H9 (cell line): ENCODE data around the gene NEGR1. TPM values are rescaled to one million over a fixed set of nuclear protein-coding genes. Genes with fewer than 3 reads are reported as not detected.

Experiments used
- DNase-seq: peaks from one replicate; pipeline ENCODE4 v3.0.0-alpha.2; 2017
- H2AFZ ChIP-seq: one replicate; pipeline ENCODE4 v1.6.1; 2013; ENCODE audit warnings: mild to moderate bottlenecking, low read length, control low read depth, moderate library complexity
- H2AK5ac ChIP-seq: 2 replicates; pipeline ENCODE4 v1.6.1; 2013; ENCODE audit warnings: low read length, control low read depth, mixed read lengths; ENCODE audit not compliant: insufficient read length
- H2BK120ac ChIP-seq: one replicate; pipeline ENCODE4 v1.6.1; 2013; ENCODE audit warnings: low read depth, mild to moderate bottlenecking, low read length, control low read depth, inconsistent platforms; ENCODE audit not compliant: poor library complexity, severe bottlenecking
- H2BK12ac ChIP-seq: 2 replicates; pipeline ENCODE4 v1.6.1; 2013; ENCODE audit warnings: low read length, control low read depth, mixed read lengths, low read depth; ENCODE audit not compliant: insufficient read length
- H2BK15ac ChIP-seq: 2 replicates; pipeline ENCODE4 v1.6.1; 2013; ENCODE audit warnings: low read depth, low read length, control low read depth
- H2BK20ac ChIP-seq: one replicate; pipeline ENCODE4 v1.6.1; 2013; ENCODE audit warnings: low read depth, mild to moderate bottlenecking, low read length, control low read depth, inconsistent platforms; ENCODE audit not compliant: poor library complexity, severe bottlenecking
- H2BK5ac ChIP-seq: 2 replicates; pipeline ENCODE4 v1.6.1; 2013; ENCODE audit warnings: low read length, control low read depth, mixed read lengths; ENCODE audit not compliant: insufficient read length
- H3K14ac ChIP-seq: 2 replicates; pipeline ENCODE4 v1.6.1; 2013; ENCODE audit warnings: low read length, control low read depth; ENCODE audit not compliant: insufficient read depth
- H3K18ac ChIP-seq: 2 replicates; pipeline ENCODE4 v1.6.1; 2013; ENCODE audit warnings: low read depth, mild to moderate bottlenecking, mixed read lengths, low read length, control low read depth; ENCODE audit not compliant: insufficient read length
- H3K23ac ChIP-seq: 2 replicates; pipeline ENCODE4 v1.6.1; 2013; ENCODE audit warnings: low read length, control low read depth, mixed read lengths, low read depth; ENCODE audit not compliant: insufficient read length
- H3K23me2 ChIP-seq: 2 replicates; pipeline ENCODE4 v1.6.1; 2013; ENCODE audit warnings: low read depth, mild to moderate bottlenecking, mixed read lengths, low read length, control low read depth; ENCODE audit not compliant: insufficient read length, poor library complexity, severe bottlenecking
- H3K27ac ChIP-seq: 2 replicates; pipeline ENCODE4 v1.5.1; 2013; ENCODE audit warnings: low read length, control low read depth, mixed read lengths, low read depth; ENCODE audit not compliant: insufficient read length
- H3K27me3 ChIP-seq: 2 replicates; pipeline ENCODE4 v1.6.1; 2013; ENCODE audit warnings: low read length, control low read depth, inconsistent platforms; ENCODE audit not compliant: insufficient read depth
- H3K4ac ChIP-seq: 2 replicates; pipeline ENCODE4 v1.6.1; 2013; ENCODE audit warnings: low read depth, mild to moderate bottlenecking, control low read depth, inconsistent platforms, low read length, moderate library complexity
- H3K4me1 ChIP-seq: 2 replicates; pipeline ENCODE4 v1.6.1; 2013; ENCODE audit warnings: low read length, control low read depth, inconsistent platforms; ENCODE audit not compliant: insufficient read depth
- H3K4me2 ChIP-seq: 2 replicates; pipeline ENCODE4 v1.6.1; 2013; ENCODE audit warnings: low read length, control low read depth, mixed read lengths; ENCODE audit not compliant: insufficient read length, insufficient read depth
- H3K56ac ChIP-seq: 2 replicates; pipeline ENCODE4 v1.6.1; 2013; ENCODE audit warnings: low read depth, mild to moderate bottlenecking, mixed read lengths, low read length, control low read depth; ENCODE audit not compliant: insufficient read length
- H3K79me1 ChIP-seq: 2 replicates; pipeline ENCODE4 v1.6.1; 2013; ENCODE audit warnings: low read depth, mild to moderate bottlenecking, moderate library complexity, low read length, control low read depth, inconsistent platforms; ENCODE audit not compliant: insufficient read depth, poor library complexity, severe bottlenecking
- H3K79me2 ChIP-seq: 2 replicates; pipeline ENCODE4 v1.6.1; 2013; ENCODE audit warnings: low read length, control low read depth, inconsistent platforms; ENCODE audit not compliant: insufficient read depth
- H3K9ac ChIP-seq: 2 replicates; pipeline ENCODE4 v1.6.1; 2013; ENCODE audit warnings: low read length, control low read depth, mixed read lengths; ENCODE audit not compliant: insufficient read length; ENCODE audit errors: extremely low read depth
- H3K9me3 ChIP-seq: one replicate; pipeline ENCODE4 v1.6.1; 2013; ENCODE audit warnings: low read depth, low read length, inconsistent platforms; ENCODE audit not compliant: control insufficient read depth
- H3T11ph ChIP-seq: one replicate; pipeline ENCODE4 v1.6.1; 2013; ENCODE audit warnings: mild to moderate bottlenecking, low read length, control low read depth, inconsistent platforms
- H4K20me1 ChIP-seq: one replicate; pipeline ENCODE4 v1.6.1; 2013; ENCODE audit not compliant: control insufficient read depth, insufficient read length, insufficient read depth
- H4K5ac ChIP-seq: 2 replicates; pipeline ENCODE4 v1.6.1; 2013; ENCODE audit warnings: low read depth, mild to moderate bottlenecking, mixed read lengths, low read length, control low read depth; ENCODE audit not compliant: insufficient read length
- H4K8ac ChIP-seq: replicated peaks from 2 replicates; pipeline ENCODE4 v1.6.1; 2013; ENCODE audit warnings: low read length, control low read depth, mixed read lengths, low read depth; ENCODE audit not compliant: insufficient read length
- H4K91ac ChIP-seq: 2 replicates; pipeline ENCODE4 v1.6.1; 2013; ENCODE audit warnings: low read depth, mild to moderate bottlenecking, moderate library complexity, mixed read lengths, low read length, control low read depth; ENCODE audit not compliant: insufficient read length
- H3K27ac Mint-ChIP-seq, 3 experiments: 2 replicates in 2 of 3; 3 replicates in 1 of 3; pipeline ENCODE4 v1.8.0; 2020 to 2021; ENCODE audit warnings: mixed read lengths in 3 of 3, mild to moderate bottlenecking in 1 of 3, moderate library complexity in 1 of 3
- H3K27me3 Mint-ChIP-seq: 2 replicates; pipeline ENCODE4 v1.8.0; 2021; ENCODE audit warnings: low read depth, mild to moderate bottlenecking, moderate library complexity, mixed read lengths
- H3K36me3 Mint-ChIP-seq, 3 experiments: 2 replicates in 2 of 3; 3 replicates in 1 of 3; pipeline ENCODE4 v1.8.0; 2020 to 2021; ENCODE audit warnings: low read depth in 3 of 3, mixed read lengths in 3 of 3; ENCODE audit not compliant: insufficient read depth in 1 of 3
- H3K4me1 Mint-ChIP-seq, 2 experiments: 2 replicates each; pipeline ENCODE4 v1.8.0; 2020; ENCODE audit warnings: mixed read lengths in 2 of 2
- H3K4me3 Mint-ChIP-seq, 2 experiments: 2 replicates in 1 of 2; 3 replicates in 1 of 2; pipeline ENCODE4 v1.8.0; 2020 to 2021; ENCODE audit warnings: mild to moderate bottlenecking in 2 of 2, mixed read lengths in 2 of 2, moderate library complexity in 1 of 2
- H3K9me3 Mint-ChIP-seq, 2 experiments: 2 replicates in 1 of 2; 3 replicates in 1 of 2; pipeline ENCODE4 v1.8.0; 2020; ENCODE audit warnings: mild to moderate bottlenecking in 2 of 2, mixed read lengths in 2 of 2, moderate library complexity in 1 of 2
- WGBS: extraction: QIAGEN DNeasy Blood & Tissue Kit; methylation state at CpG from one replicate; pipeline ENCODE4 v1.1.7; 2013; ENCODE audit warnings: missing lambda C conversion rate, low lambda C conversion rate, mixed read lengths; ENCODE audit not compliant: insufficient read length; ENCODE audit errors: extremely low coverage; 5-methylcytosine and 5-hydroxymethylcytosine counted together
- total RNA-seq: library from RNA; stranded (reverse); gene quantifications from 2 replicates; pipeline ENCODE4 v1.2.1, GENCODE V29; 2021
- TF ChIP-seq, protein P1 (sequence below): fragments of 200-600 bp; sonication (generic); conservative IDR thresholded peaks from 3 replicates; pipeline ENCODE4 v1.8.0; 2021; ENCODE audit warnings: antibody characterized with exemption, mild to moderate bottlenecking

Gene NEGR1
- total RNA-seq, 1 experiment from 2014 or later: 0.13 TPM

GRCh38 chr1:71908871-71909390 lies 373.4 kb downstream of the NEGR1 start:
- no peak overlapping the region for H2BK120ac ChIP-seq
- H2BK20ac ChIP-seq: no peak overlapping the region
- H3K56ac ChIP-seq: no peak overlapping the region
- TF ChIP-seq, protein P1, sequence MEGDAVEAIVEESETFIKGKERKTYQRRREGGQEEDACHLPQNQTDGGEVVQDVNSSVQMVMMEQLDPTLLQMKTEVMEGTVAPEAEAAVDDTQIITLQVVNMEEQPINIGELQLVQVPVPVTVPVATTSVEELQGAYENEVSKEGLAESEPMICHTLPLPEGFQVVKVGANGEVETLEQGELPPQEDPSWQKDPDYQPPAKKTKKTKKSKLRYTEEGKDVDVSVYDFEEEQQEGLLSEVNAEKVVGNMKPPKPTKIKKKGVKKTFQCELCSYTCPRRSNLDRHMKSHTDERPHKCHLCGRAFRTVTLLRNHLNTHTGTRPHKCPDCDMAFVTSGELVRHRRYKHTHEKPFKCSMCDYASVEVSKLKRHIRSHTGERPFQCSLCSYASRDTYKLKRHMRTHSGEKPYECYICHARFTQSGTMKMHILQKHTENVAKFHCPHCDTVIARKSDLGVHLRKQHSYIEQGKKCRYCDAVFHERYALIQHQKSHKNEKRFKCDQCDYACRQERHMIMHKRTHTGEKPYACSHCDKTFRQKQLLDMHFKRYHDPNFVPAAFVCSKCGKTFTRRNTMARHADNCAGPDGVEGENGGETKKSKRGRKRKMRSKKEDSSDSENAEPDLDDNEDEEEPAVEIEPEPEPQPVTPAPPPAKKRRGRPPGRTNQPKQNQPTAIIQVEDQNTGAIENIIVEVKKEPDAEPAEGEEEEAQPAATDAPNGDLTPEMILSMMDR: no peak
- no peak for DNase-seq
- WGBS: no CpG with 5 or more reads among the region's 1 CpG
- no peak overlapping the region for H4K5ac ChIP-seq
- H2BK5ac ChIP-seq: no peak overlapping the region
- no peak overlapping the region for H2BK15ac ChIP-seq
- no peak overlapping the region for H3K9ac ChIP-seq
- no peaks in the 10 kb centered on the region for H3K4me1 ChIP-seq
- H4K20me1 ChIP-seq: no peaks in the 10 kb centered on the region
- Mint-ChIP-seq H3K27ac (peak overlapping the region in 1 of 3 experiments; percentile 36; a peak in 1 of 7 replicates), H3K4me3 (no peak overlapping the region), H3K36me3 (no peaks in the 10 kb centered on the region; a peak in 1 of 7 replicates), H3K9me3 (no peaks in the 10 kb centered on the region), H3K27me3 (no peaks in the 10 kb centered on the region), H3K4me1 (peaks cover 6 to 8% of the 10 kb centered on the region in 2 experiments)
- no peak overlapping the region for H3T11ph ChIP-seq
- H2AK5ac ChIP-seq: no peak overlapping the region
- no peak overlapping the region for H3K18ac ChIP-seq
- H3K14ac ChIP-seq: no peak overlapping the region
- no peak overlapping the region for H2BK12ac ChIP-seq
- H2AFZ ChIP-seq: no peak overlapping the region
- H3K23me2 ChIP-seq: no peaks in the 10 kb centered on the region
- no peaks in the 10 kb centered on the region for H3K79me2 ChIP-seq
- H3K27ac ChIP-seq: no peak overlapping the region
- H3K79me1 ChIP-seq: no peaks in the 10 kb centered on the region
- H4K8ac ChIP-seq: no peak overlapping the region
- H4K91ac ChIP-seq: no peak overlapping the region
- H3K27me3 ChIP-seq: no peaks in the 10 kb centered on the region
- no peak overlapping the region for H3K4ac ChIP-seq
- H3K4me2 ChIP-seq: no peak overlapping the region
- H3K9me3 ChIP-seq: no peaks in the 10 kb centered on the region
- no peak overlapping the region for H3K23ac ChIP-seq
